ENCODE results near the gene TACC3.
A peak's percentile ranks its signal among the peaks of the same experiment; 100 is the strongest.

TACC3 gene

DNA sequence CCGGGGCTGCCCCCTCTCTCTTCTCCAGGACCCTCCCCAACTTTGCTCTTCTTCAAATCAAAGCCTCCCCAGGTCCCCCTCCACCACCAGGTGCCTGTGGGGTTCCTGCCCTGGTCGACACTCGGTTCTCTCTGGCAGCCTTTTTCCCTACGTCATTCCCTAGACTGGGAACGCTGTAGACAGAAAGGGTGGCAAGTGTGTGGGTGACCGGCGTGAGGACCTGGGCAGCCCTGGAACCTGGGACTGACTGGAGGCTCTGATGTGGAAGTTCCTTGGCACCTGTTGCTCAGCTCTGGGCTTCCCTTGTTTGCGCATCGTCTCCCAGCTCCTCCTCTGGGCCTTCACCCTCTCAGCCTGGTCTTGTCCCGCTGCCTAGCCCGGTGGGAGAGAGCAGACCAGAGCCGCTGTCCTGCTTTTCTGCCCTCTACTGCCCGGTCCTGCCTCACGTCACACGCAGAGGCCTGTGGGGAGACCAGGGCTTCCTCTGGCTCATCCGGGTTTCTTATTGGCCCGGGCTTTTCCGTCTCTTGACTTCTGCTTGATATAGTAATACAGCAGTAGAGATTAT is 1.3 kb downstream of the TACC3 start:
- peaks cover 12 to 65% of the 10 kb centered on the region in 2 experiments; a peak in 2 of 3 replicates for H3K36me3 ChIP-seq (ENCODE audit: control insufficient read depth in 2 of 2, insufficient read depth in 1 of 2, low read length in 2 of 2)
- POLR2A ChIA-PET = interaction anchor here (3.4 kb wide), 1 partner anchor 11 kb away, joined by 44 read pairs; the partner anchor contains the start of gene SLBP
- CTCF ChIA-PET = interaction anchor here (0.7 to 1.0 kb wide), 3 partner anchors 29 to 173 kb away, joined by 3 to 10 read pairs (median 9); no protein-coding TSS in a partner anchor
- H3K27ac ChIP-seq (ENCODE audit: extremely low read depth, low read depth, low read length) = peak overlapping the region; percentile 53; the same call in 1 of the 2 replicates
- TF ChIP-seq ZBTB17 (tag by site-specific recombination; IDR thresholded peaks at IDR 0.05) (0 out of 2 replicates have a peak, but pooled peaks have one; percentile 52), SCRT2 (tag by site-specific recombination; IDR thresholded peaks at IDR 0.05) (peak; percentile 98), SCRT1 (tag by site-specific recombination; IDR thresholded peaks at IDR 0.05; ENCODE audit: borderline replicate concordance) (peak; percentile 91), ZFHX2 (tag by site-specific recombination; conservative IDR thresholded peaks at IDR 0.05) (peak; percentile 41)
- TF ChIP-seq, protein P1, sequence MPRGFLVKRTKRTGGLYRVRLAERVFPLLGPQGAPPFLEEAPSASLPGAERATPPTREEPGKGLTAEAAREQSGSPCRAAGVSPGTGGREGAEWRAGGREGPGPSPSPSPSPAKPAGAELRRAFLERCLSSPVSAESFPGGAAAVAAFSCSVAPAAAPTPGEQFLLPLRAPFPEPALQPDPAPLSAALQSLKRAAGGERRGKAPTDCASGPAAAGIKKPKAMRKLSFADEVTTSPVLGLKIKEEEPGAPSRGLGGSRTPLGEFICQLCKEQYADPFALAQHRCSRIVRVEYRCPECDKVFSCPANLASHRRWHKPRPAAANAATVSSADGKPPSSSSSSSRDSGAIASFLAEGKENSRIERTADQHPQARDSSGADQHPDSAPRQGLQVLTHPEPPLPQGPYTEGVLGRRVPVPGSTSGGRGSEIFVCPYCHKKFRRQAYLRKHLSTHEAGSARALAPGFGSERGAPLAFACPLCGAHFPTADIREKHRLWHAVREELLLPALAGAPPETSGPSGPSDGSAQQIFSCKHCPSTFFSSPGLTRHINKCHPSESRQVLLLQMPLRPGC (tag by site-specific recombination; IDR thresholded peaks at IDR 0.05) = no peak
- TF ChIP-seq, protein P2, sequence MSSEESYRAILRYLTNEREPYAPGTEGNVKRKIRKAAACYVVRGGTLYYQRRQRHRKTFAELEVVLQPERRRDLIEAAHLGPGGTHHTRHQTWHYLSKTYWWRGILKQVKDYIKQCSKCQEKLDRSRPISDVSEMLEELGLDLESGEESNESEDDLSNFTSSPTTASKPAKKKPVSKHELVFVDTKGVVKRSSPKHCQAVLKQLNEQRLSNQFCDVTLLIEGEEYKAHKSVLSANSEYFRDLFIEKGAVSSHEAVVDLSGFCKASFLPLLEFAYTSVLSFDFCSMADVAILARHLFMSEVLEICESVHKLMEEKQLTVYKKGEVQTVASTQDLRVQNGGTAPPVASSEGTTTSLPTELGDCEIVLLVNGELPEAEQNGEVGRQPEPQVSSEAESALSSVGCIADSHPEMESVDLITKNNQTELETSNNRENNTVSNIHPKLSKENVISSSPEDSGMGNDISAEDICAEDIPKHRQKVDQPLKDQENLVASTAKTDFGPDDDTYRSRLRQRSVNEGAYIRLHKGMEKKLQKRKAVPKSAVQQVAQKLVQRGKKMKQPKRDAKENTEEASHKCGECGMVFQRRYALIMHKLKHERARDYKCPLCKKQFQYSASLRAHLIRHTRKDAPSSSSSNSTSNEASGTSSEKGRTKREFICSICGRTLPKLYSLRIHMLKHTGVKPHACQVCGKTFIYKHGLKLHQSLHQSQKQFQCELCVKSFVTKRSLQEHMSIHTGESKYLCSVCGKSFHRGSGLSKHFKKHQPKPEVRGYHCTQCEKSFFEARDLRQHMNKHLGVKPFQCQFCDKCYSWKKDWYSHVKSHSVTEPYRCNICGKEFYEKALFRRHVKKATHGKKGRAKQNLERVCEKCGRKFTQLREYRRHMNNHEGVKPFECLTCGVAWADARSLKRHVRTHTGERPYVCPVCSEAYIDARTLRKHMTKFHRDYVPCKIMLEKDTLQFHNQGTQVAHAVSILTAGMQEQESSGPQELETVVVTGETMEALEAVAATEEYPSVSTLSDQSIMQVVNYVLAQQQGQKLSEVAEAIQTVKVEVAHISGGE (tag by site-specific recombination; conservative IDR thresholded peaks at IDR 0.05; ENCODE audit: low read depth) = no peak
- no peaks in the 10 kb centered on the region for H3K4me1 ChIP-seq (ENCODE audit: control insufficient read depth, insufficient read depth, low read length)
- no peaks in the 10 kb centered on the region for H3K9me3 ChIP-seq (ENCODE audit: control insufficient read depth, insufficient read depth, low read depth, low read length)
- H3K4me3 ChIP-seq (ENCODE audit: low read depth, low read length) = peak overlapping the region; percentile 74

DNA sequence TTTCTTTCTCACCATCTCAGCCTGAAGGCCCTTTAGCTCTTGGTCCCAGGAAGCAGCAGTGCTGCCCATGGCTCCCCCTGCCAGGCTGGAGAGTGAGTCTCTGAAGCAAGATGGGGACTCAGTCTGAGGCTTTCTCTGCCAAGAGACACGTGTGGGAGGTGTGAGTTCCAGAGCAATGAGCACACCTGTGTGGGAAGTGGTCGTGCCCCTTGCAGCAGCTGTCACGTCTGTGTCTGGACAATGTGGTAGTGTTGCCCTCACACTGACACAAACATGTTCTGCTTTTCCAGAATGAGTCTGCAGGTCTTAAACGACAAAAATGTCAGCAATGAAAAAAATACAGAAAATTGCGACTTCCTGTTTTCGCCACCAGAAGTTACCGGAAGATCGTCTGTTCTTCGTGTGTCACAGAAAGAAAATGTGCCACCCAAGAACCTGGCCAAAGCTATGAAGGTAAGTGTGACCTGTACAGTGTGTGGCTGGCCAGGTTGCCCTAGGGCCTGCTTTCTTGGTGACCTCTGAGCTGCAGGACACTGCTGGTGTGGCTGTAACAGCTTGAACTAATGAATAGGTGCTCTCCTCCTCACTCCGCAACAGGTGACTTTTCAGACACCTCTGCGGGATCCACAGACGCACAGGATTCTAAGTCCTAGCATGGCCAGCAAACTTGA is 1.9 kb downstream of the TACC3 start:
- no peak overlapping the region for H3K4me3 ChIP-seq (ENCODE audit: low read depth, low read length)

DNA sequence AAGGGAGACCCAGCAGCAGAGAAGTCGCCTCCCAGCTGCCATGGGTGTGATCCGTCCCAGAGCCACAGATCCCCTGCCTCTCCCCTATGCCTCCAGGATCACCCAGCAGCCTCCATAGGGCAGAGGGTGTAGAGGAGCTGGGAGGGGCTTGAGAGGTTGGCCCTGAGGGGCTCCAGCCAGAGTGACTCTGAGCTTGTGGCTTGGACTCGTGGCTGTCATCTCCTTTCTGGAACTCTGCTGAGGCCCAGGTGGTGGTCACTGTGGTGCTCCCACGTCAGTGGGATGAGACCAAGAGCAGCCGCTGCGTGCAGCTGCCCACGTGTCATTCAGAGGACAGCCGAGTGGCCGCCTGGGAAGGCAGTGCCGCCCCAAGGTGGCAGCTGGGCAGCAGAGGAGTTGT is 4.2 kb downstream of the TACC3 start:
- H3K9me3 ChIP-seq (ENCODE audit: control insufficient read depth, insufficient read depth, low read depth, low read length) = no peaks in the 10 kb centered on the region
- TF ChIP-seq ZNF19 (tag by site-specific recombination; IDR thresholded peaks at IDR 0.05; ENCODE audit: low read depth) (no peak), RBAK (tag by site-specific recombination; IDR thresholded peaks at IDR 0.05) (no peak), ZFHX2 (tag by site-specific recombination; conservative IDR thresholded peaks at IDR 0.05) (no peak), ZNF596 (tag by site-specific recombination; IDR thresholded peaks at IDR 0.05) (no peak), ZNF843 (tag by site-specific recombination; IDR thresholded peaks at IDR 0.05) (no peak), ZNF248 (tag by site-specific recombination; IDR thresholded peaks at IDR 0.05) (no peak), GLIS2 (tag by site-specific recombination; IDR thresholded peaks at IDR 0.05) (no peak)
- TF ChIP-seq, protein P3, sequence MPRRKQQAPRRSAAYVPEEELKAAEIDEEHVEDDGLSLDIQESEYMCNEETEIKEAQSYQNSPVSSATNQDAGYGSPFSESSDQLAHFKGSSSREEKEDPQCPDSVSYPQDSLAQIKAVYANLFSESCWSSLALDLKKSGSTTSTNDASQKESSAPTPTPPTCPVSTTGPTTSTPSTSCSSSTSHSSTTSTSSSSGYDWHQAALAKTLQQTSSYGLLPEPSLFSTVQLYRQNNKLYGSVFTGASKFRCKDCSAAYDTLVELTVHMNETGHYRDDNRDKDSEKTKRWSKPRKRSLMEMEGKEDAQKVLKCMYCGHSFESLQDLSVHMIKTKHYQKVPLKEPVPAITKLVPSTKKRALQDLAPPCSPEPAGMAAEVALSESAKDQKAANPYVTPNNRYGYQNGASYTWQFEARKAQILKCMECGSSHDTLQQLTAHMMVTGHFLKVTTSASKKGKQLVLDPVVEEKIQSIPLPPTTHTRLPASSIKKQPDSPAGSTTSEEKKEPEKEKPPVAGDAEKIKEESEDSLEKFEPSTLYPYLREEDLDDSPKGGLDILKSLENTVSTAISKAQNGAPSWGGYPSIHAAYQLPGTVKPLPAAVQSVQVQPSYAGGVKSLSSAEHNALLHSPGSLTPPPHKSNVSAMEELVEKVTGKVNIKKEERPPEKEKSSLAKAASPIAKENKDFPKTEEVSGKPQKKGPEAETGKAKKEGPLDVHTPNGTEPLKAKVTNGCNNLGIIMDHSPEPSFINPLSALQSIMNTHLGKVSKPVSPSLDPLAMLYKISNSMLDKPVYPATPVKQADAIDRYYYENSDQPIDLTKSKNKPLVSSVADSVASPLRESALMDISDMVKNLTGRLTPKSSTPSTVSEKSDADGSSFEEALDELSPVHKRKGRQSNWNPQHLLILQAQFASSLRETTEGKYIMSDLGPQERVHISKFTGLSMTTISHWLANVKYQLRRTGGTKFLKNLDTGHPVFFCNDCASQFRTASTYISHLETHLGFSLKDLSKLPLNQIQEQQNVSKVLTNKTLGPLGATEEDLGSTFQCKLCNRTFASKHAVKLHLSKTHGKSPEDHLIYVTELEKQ (tag by site-specific recombination; IDR thresholded peaks at IDR 0.05; ENCODE audit: borderline replicate concordance) = no peak
- TF ChIP-seq, protein P4, sequence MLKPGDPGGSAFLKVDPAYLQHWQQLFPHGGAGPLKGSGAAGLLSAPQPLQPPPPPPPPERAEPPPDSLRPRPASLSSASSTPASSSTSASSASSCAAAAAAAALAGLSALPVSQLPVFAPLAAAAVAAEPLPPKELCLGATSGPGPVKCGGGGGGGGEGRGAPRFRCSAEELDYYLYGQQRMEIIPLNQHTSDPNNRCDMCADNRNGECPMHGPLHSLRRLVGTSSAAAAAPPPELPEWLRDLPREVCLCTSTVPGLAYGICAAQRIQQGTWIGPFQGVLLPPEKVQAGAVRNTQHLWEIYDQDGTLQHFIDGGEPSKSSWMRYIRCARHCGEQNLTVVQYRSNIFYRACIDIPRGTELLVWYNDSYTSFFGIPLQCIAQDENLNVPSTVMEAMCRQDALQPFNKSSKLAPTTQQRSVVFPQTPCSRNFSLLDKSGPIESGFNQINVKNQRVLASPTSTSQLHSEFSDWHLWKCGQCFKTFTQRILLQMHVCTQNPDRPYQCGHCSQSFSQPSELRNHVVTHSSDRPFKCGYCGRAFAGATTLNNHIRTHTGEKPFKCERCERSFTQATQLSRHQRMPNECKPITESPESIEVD (tag by site-specific recombination; IDR thresholded peaks at IDR 0.05) = no peak
- TF ChIP-seq, protein P5, sequence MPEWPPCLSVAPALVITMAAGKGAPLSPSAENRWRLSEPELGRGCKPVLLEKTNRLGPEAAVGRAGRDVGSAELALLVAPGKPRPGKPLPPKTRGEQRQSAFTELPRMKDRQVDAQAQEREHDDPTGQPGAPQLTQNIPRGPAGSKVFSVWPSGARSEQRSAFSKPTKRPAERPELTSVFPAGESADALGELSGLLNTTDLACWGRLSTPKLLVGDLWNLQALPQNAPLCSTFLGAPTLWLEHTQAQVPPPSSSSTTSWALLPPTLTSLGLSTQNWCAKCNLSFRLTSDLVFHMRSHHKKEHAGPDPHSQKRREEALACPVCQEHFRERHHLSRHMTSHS (tag by site-specific recombination; IDR thresholded peaks at IDR 0.05) = no peak
- H3K4me1 ChIP-seq (ENCODE audit: control insufficient read depth, insufficient read depth, low read length) = no peaks in the 10 kb centered on the region
- H3K36me3 ChIP-seq (ENCODE audit: control insufficient read depth in 2 of 2, insufficient read depth in 1 of 2, low read length in 2 of 2) = peaks cover 15 to 78% of the 10 kb centered on the region in 2 experiments; a peak in 2 of 3 replicates
- H3K4me3 ChIP-seq (ENCODE audit: low read depth, low read length) = no peak overlapping the region
- no peak overlapping the region for H3K27ac ChIP-seq (ENCODE audit: extremely low read depth, low read depth, low read length)
- POLR2A ChIA-PET = interaction anchor here (0.7 kb wide), 1 partner anchor 536 kb away, joined by 3 read pairs; the partner anchor contains the start of gene MXD4
- CTCF ChIA-PET = interaction anchor here (0.6 to 7.6 kb wide), 5 partner anchors 12 to 38 kb away, joined by 3 to 61 read pairs (median 3); no protein-coding TSS in a partner anchor

More for the DNA sequence above, 1.9 kb downstream of the TACC3 start:
- Histone ChIP-seq H3K9me3 (ENCODE audit: control insufficient read depth, insufficient read depth, low read depth, low read length) (no peaks in the 10 kb centered on the region), H3K4me1 (ENCODE audit: control insufficient read depth, insufficient read depth, low read length) (no peaks in the 10 kb centered on the region), H3K36me3 (ENCODE audit: control insufficient read depth in 2 of 2, insufficient read depth in 1 of 2, low read length in 2 of 2) (peaks cover 12 to 65% of the 10 kb centered on the region in 2 experiments; a peak in 2 of 3 replicates), H3K27ac (ENCODE audit: extremely low read depth, low read depth, low read length) (no peak overlapping the region)
- TF ChIP-seq ZNF621 (tag by site-specific recombination; IDR thresholded peaks at IDR 0.05) (no peak), ZFHX2 (tag by site-specific recombination; conservative IDR thresholded peaks at IDR 0.05) (peak; percentile 56), EGR2 (tag by site-specific recombination; IDR thresholded peaks at IDR 0.05; ENCODE audit: low read depth) (peak; percentile 40; the same call in 1 of the 2 replicates), ZNF544 (tag by site-specific recombination; IDR thresholded peaks at IDR 0.05) (no peak)
- POLR2A ChIA-PET = interaction anchor here (3.4 kb wide), 1 partner anchor 11 kb away, joined by 44 read pairs; the partner anchor contains the start of gene SLBP
- CTCF ChIA-PET = interaction anchor here (0.5 to 1.0 kb wide), 2 partner anchors 30 to 466 kb away, joined by 3 to 10 read pairs; no protein-coding TSS in a partner anchor

Data from HEK293 (cell line).